NCI-H1092 treated with DMSO at 0.1 percent for 48 hours (cell line): ENCODE results near the gene TCL1A.
A peak's percentile ranks its signal among the peaks of the same experiment; 100 is the strongest.

ENCODE experiments used
- DNase-seq: peaks from one replicate; lab custom pipeline; 2025; lab: John Stamatoyannopoulos, UW

Gene TCL1A

DNA sequence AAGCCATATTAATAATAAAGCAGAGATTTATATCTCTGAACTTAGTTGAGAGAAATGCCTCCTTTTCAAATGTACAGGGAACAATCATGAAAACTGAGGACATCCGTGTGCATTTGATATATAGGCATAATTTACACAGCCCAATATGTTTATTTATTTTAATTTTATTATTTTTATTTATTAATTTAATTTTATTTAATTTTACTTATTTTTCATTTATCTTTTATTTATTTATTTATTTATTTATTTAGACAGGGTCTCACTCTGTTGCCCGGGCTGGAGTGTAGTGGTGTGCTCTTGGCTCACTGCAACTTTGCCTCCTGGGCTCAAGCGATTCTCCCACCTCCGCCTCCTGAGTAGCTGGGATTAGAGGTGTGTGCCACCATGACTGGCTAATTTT, 8.4 kb downstream of the TCL1A start:
- no peak for DNase-seq

DNA sequence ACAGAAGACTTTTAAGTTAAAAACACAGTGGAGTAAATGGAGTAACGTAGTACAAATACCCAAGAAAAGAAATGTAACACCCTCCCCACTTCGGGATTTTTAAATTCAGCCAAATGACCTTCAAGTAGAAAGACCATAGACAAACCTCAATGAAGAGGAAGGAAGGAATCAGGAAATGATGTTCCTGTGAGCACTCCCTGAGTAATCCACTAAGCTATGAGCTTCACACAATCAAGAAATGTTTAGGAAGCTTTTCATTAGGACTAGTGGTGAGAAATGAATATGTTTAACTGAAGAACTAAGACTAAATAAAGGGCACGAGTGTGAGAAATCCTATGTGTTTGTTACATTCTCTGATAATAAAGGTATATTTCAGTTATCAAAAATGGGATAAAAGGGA, 10.1 kb downstream of the TCL1A start:
- DNase-seq: no peak

DNA sequence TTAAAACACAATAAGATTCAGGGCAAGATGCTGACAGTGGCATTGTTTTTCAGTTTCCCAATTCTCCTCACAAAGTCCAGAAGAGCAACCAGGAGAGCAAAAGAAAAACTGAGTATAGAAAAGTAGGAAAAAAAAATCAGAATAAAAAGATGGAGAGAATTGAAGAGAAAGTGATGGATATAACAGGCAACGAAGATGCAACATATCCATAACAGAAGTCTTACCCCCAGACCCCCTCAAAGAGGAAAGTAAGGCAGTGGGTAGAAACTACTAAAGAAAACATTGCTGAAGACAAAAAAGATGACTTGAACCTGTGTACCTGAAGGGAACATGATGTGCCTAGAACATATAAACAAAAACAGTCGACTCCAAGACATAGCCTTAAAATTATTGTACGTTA, 10.6 kb downstream of the TCL1A start:
- DNase-seq: no peak

DNA sequence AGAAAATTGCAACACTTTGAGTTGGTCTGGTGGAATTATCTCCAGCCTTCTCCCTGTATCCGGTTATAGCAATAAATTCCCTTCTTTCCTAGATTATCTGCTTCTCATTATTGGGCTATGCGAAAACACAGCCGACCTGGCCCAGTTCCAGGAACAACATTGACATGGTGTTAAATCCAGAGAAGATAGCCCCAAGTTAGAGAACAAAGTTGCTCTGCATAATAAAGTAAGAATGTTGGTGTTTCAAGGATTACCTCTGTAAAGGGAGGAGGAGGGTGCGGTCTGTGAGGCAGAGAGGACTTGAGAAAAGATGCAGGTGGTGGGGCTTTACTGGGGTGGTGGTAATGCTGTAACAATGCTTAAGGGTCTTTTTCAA, 12.1 kb downstream of the TCL1A start:
- DNase-seq: no peak

DNA sequence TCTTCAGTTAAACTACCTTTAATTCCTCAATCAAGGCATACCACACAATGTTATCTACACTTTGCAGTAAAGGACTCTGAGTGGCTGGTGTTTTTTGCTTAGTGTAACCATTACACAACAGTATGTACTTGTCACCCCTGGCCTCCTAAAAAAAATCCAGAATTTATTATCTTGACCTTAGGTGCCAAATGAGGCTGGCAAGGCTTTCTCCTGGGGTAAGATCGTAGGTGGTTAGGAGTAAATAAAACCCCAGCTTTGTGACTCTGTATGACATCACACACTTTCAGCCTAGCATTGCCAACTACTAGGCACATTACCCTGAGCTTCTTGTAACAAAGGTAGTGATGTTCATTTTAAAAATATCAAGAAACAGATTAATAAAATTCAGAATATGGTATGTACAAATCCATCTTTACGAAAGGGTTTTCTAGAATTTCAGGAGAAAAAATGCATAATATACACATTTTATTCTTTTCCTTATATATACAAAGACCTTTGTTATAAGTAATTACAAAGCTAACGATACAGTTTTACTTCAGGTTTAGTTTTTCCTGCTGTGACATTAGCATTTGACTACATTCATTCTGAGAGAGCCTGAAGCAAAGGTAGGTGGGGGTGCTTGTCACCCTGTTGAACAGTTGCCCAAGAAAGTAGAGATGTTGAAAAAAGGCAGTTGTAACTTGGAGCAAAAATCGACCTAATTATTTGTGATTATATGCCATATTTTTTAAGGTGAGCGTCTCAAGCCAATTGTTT, 13.5 kb downstream of the TCL1A start:
- DNase-seq: no peak

DNA sequence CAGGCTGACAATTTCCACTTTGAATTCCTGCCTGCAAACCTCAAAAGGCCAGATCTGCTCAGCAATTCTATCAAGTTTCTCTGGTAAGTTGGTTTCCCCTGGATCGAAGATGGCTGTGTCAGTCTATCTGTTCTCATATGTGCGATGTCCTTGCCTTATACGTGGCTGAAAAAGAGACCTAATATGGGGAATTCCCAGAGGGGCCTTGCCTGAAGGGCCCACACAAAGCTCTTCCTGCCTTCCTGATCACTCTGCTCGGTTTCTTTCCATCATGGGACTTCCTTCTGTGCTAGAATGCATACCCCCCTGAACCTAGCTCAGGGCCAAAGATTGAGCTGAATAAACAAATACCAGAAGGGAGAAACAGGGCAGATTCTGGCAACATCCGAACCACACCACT, 14.5 kb downstream of the TCL1A start:
- DNase-seq: no peak

DNA sequence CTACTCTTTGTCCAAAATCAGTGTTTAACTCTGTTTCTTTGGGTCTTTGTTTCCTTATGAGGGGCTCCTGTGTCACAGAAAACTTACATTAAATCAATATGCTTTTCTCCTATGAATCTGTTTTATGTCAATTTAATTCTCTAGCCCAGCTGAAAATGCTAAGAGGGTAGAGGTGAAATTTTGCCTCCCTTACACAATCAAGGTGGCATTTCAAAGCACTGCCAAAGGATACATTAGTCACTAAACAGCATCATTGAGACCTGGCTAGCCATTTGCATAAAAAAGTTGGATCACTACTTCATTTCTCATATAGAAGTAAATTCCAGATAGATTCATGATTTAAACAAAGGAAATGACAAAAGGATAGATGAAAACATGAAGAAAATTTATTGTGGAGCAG, 15.6 kb downstream of the TCL1A start:
- no peak for DNase-seq

DNA sequence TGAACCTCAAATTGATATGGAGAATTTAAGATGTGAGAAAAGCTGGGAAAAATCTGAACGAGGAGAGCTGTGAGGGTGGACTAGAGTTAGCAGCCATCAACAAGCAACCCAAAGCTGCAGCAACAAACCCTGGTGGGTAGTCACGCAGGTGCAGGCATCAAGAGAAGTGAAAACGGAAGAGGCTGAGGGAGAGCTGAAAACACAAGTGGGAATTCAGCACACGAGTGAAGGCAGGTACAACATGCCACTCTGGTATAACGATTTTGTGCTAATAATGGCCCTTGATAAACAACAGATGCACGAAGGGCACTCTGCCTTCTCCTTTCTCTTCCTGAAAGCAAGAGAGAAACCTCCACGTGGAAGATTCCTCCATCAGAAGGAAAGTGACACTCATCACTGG, 16.2 kb downstream of the TCL1A start:
- no peak for DNase-seq

DNA sequence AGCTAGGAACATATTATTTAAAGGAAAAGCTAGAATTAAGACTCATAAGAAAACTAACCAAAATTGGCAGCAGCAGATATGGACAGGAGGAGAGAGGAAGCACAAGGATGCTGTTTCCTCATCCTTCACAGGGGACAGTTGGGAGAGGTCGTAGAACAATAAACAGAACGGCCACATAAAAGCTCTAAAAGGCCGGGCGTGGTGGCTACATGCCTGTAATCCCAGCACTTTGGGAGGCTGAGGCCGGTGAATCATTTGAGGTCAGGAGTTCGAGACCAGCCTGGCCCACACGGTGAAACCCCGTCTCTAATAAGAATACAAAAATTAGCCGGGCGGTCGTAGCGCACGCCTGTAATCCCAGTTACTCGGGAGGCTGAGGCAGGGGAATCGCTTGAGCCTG, 17.2 kb downstream of the TCL1A start:
- no peak for DNase-seq

DNA sequence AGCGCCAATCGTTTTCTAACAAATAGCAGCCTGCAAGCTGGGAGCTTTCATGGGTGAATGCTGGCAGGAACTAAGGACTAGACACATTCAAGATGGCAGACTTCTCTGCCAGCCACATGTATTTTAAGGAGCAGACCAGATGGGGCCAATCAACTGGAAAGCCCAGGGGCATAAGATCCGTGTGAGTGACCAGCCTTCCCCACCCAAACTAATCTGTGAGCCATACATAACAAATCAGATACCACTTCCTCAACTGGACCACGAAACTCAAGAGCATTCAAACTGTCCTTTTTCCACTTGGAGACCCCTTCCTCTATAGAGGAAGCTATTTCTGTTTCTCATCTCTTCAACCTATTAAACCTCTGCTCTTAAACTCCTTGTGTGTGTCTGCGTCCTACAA, 18.0 kb downstream of the TCL1A start:
- no peak for DNase-seq

DNA sequence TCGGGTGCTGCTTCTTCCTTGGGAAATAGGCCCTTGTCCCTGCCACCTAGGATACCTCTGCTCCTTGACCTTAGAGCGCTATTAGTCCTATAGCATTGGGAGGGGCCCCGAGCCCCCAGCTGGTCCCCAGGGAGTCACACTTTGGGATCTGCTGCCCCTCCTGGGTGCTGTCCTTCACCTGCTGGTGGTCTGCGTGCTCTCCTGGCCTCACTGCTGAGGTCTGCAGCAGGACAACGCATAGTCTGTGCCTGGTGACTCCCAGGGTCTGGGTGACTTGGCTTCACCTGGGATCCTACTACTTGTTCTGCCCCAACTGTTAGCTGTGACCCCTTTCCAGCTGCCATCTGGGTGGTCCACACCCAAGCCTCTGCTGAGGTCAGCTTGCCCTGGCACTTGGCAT, 18.9 kb downstream of the TCL1A start:
- no peak for DNase-seq

DNA sequence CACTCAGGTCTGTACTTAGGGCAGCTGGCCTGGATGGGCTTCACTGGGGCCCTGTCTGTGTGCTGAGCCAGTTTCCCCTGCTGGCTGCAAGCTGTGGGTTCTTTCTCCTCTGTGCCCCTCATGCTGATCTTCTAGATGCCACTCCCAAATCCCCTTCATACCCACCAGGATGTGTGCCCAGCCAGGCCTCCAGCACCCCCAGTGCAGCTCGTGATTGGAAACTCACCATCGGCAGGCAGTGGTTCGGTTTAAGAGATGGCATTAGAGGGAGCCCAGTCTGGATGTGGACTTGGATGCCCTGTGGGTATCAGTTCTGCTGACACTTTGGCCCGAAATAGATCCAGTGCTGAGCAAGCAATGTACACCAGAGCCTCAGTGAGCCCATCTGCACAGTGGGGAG, 21.8 kb downstream of the TCL1A start:
- no peak for DNase-seq

DNA sequence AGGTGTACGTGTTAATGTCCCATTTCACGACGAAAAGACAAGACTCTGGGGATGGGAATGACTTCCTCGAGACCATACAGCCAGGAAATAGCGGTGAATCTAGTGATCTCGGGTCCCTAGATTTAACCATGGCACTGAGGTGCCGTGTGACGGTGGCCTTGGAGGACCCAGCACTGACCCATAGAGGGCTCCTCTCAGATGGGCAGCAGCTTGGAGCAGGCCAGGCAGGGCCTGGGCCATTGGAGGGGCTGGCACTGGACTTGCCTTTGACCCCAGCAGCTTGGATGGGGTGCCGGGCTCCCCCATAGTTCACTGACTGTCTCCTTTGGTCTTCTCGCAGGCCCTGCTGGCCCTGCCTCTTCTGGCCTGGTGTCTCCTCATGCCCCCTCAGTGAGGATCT, 22.3 kb downstream of the TCL1A start:
- DNase-seq: no peak

DNA sequence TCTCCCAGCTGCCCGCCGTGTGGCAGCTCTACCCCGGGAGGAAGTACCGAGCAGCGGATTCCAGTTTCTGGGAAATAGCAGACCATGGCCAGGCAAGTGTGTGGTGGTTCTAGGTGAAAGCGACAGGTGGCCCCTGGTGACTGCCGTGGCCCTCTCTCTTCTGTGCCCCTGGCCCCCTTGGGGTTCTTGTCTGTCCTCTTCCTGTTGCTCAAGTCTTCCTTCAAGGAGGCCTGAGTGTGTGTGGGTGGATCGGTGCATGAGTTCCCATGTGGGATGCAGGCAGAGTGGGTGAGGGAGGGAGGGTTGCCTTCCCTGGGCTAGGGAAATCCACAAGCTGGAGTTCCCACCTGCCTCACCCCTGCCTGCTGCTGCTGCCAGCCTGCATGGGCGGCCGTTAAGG, 23.1 kb downstream of the TCL1A start:
- no peak for DNase-seq

DNA sequence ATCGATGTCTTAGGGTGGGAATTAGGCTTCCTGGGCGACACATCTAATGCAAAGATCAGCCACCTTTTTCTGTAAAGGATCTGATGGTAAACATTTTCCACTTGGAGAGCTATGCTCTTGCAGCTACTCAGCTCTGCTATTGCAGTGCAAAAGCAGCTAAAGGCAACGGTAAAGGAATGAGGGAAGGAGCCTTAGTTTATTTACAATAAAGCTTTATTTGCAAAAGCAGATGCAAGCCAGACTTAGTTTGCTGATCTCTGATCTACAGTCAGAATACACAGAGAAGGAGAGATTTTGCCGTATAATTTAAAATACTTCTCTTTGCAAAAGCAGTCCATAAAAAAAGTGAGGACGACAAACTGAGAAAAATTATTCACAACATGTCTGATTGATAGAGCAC, 24.5 kb downstream of the TCL1A start:
- no peak for DNase-seq

DNA sequence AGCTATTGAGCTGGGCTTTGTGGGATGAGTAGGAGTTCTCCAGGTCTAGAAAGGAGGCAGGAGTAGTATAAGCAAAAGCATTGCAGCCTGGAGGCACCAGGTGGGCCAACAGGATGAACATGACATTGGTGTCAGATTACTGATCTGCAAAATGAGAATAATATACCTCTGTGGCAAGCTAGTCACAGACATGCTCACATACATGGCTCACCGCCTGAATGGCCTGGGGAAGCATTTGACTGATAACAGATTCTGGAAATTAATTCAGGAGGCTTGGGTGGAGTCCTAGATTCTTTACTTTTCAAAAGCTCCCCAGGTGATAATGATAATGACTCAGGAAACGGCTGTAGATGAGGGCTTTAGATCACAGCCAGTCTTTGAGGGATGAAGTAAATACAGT, 27.0 kb downstream of the TCL1A start:
- DNase-seq: no peak

DNA sequence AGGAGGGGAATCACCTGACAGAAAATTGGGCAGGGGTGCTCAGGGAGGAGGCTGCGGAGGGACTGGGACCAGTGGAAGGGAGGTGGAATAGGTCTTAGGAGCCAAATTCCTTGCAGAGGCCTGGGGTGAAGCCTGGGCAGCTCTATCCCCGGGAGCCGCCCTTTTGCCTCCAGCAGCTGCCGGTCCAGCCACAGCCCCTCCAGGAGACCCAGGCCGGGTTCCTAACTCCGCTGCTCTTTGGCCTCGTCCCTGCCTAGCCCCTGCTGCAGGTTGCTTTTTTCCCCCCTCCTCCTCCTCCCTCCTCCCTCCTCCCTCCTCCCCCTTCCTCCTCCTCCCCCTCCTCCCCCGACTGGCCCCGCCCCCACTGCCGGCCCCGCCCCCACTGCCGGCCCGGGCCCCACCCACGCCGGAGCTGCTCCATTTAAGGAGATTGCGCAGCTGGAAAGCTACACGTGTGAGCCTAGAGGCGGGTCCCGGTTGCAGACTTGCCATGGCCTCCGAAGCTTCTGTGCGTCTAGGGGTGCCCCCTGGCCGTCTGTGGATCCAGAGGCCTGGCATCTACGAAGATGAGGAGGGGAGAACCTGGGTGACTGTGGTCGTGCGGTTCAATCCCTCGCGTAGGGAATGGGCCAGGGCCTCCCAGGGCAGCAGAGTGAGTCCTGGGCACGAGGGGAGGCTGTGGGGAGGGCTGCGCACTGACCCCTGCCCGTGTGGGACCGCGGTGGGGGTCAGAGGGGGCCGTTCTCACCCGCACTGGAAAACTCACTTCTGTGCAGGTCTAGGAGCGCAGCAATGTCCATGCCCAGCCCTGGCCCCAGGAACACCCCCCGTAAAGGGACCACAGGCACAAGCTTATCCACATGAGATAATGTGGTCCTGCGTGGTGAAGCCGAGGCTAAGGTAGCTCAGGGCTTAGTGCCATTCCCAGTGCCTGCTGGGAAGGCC, 27.7 kb downstream of the TCL1A start, which contains the start of gene TCL1B:
TCL1B (plus strand) TSS at position 449 of the 945 bp plus-strand sequence; CDS start at position 491, 42 bp downstream.
- DNase-seq: no peak

DNA sequence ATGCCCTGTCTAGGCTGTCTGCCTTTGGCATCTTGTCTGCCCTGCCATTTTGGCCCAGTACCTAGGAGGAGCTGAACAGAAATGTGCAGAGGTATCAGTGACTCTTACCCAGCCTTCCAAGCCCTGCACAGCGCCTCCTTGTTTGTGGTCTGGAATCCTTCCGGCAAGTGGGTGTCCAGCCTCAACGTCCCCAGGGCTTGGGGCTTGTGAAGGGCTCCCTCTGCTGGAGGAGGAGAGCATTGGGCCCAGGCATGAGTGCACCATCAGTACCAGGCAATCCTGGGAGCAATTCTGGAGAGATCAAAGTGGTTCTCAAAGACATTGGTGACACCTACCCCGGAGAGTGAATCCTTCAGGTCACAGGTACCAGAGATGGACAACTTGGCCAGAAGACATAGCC, 30.1 kb downstream of the TCL1A start:
- DNase-seq: no peak

DNA sequence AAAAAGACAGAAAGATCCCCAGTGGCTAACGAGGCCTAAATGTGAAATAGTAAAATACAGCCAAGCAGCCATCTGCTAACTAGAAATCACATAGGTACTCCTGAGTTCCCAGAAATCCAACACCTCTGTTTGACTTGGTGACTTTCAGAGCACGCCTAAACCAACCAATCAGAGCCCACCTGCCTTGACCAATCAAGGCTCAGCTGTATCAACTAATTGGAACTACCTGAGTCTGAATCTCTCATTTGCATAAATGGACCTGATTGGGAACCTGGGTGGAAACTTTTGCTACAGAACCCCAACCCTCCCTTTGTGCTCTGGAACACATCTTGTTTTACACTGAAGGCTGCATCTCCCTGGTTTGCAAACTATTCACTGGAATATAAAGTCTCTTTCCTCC, 32.8 kb downstream of the TCL1A start:
- DNase-seq: peak; percentile 14

DNA sequence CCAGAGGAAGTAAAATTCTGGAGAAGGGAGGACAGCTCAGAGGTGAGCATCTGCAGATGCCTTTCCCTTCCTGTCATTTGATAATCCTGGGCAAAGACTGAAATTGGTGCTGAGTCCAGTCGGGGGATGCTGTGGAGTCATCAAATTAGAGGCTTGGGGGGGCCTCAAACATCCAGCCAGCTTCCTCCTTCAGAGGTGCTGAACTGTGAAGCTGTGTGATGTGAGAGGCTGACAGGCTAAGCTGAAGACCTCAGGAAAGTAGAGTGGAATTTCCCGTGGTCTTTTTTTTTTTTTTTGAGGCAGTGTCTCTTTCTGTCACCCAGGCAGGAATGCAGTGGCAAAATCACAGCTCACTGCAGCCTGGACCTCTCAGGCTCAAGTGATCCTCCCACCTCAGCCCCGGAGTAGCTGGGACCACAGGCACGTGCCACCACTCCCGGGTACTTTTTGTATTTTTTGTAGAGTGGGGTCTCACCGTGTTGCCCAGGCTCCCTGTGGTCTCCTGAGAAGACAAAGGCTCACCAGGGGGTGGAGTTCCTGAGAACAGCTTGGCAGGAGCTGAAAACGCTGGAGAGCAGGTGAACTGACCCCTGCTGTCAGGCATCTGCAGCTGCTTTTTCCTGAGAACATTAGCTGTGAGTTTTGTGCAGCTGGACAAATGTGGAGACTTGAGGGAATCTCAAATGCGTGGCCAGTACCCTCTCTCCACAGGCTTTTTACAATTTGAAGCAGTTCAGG, 33.8 kb downstream of the TCL1A start:
- DNase-seq: peak; percentile 76

DNA sequence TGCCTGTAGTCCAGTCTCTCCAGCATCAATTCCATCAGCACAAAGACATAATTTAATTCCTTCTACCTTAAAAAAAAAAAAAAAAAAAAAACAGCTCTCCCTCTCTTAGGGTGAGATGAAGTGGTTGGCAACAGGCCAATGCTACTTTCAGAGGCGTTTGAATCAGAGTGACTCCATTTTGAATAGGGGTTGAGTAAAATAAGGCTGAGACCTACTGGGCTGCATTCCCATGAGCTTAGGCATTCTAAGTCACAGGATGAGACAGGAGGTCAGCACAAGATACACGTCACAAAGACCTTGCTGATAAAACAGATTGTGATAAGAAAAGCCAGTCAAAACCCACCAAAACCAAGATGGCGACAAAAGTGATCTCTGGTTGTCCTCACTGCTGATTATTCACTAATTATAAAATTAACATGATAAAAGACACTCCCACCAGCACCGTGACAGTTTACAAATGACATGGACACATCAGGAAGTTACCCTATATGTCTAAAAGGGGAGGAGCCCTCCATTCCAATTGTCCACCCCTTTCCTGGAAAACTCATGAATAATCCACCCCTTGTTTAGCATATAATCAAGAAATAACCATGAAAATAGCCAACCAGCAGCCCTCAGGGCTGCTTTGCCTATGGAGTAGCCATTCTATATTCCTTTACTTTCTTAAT, 34.6 kb downstream of the TCL1A start:
- DNase-seq: peak; percentile 43
